ENCODE results near the gene ISM1. TPM values are rescaled to one million over a fixed set of nuclear protein-coding genes. Genes with fewer than 3 reads are reported as not detected.

The ISM1 gene
- total RNA-seq, 1 experiment from 2014 or later = not detected

DNA sequence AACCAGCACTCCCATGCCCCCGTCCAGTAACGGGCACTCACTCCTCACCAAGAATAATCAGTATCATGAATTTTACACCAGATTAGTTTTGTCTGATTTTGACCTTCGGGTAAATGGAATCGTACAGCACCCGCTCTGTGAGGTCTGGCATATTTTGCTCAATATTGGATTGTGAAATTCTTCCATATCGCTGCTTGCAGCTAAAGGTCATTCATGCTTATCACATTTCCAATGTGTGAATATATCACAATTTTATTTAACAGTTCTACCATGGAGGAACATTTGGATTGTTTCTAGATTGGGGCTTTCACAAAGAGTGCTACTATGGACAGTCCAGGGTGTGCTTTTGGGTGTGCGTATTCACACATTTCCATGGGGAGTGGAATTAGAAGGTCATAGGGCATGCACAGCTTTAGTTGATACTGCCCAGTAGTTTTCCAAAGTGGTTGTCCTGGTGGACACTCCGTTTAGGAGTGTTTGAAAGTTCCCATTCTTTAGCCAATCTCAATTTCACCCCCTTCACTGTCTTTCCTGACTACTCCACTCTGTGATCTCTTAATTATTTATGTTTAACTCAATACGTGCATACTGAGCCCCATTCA, 86.6 kb downstream of the ISM1 start:
- no peaks in the 10 kb centered on the region for H3K9me3 ChIP-seq (ENCODE audit: low read length)
- H3K4me3 ChIP-seq (ENCODE audit: low read length) = no peak overlapping the region
- H3K36me3 ChIP-seq (ENCODE audit: insufficient read depth, low read length) = no peaks in the 10 kb centered on the region
- no peaks in the 10 kb centered on the region; the same call in 1 of the 2 replicates for H3K27me3 ChIP-seq (ENCODE audit: low read length)
- H3K9ac ChIP-seq (ENCODE audit: low read length) = no peak overlapping the region
- no peak overlapping the region for H3K4me2 ChIP-seq (ENCODE audit: low read depth, low read length, poor library complexity, severe bottlenecking)
- no peaks in the 10 kb centered on the region for H3K9me2 ChIP-seq (replicated peaks; ENCODE audit: insufficient read depth, low read length)
- no peak overlapping the region for H3K27ac ChIP-seq (ENCODE audit: low read length)
- DNase-seq = no peak
- 0 out of 2 replicates have a peak, but pooled peaks cover 2% of the 10 kb centered on the region for H4K20me1 ChIP-seq (ENCODE audit: insufficient read depth, low read depth, low read length)
- H3K79me2 ChIP-seq (ENCODE audit: low read length) = no peaks in the 10 kb centered on the region
- H3K4me1 ChIP-seq (ENCODE audit: low read length) = no peaks in the 10 kb centered on the region
- no peak overlapping the region for H2AFZ ChIP-seq (ENCODE audit: low read length)

DNA sequence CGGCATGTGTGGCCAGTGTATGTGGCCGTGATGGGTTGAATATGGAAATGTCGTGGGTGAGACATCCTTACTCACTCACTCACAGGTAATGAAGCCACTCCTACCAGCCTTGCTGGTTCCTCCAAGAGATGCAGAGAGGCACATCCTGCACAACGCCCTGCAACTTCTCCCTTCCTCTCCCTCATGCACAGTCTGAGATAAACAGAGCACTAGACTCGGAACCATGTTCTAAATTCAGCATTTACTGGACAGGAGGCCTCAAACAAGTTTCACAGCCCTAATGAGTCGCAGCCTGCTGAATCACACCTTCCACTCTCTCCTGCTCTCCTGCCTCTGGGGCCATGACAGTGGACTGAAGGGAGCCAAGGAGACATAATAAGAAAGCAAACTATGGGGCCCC, 91.2 kb downstream of the ISM1 start:
- H3K4me2 ChIP-seq (ENCODE audit: low read depth, low read length, poor library complexity, severe bottlenecking) = no peak overlapping the region
- H3K9ac ChIP-seq (ENCODE audit: low read length) = no peak overlapping the region
- H3K4me3 ChIP-seq (ENCODE audit: low read length) = no peak overlapping the region
- no peaks in the 10 kb centered on the region for H3K9me2 ChIP-seq (replicated peaks; ENCODE audit: insufficient read depth, low read length)
- H3K4me1 ChIP-seq (ENCODE audit: low read length) = no peaks in the 10 kb centered on the region
- H4K20me1 ChIP-seq (ENCODE audit: insufficient read depth, low read depth, low read length) = no peaks in the 10 kb centered on the region
- H3K27ac ChIP-seq (ENCODE audit: low read length) = no peak overlapping the region
- DNase-seq = no peak
- no peaks in the 10 kb centered on the region for H3K36me3 ChIP-seq (ENCODE audit: insufficient read depth, low read length)
- H3K79me2 ChIP-seq (ENCODE audit: low read length) = no peaks in the 10 kb centered on the region
- H2AFZ ChIP-seq (ENCODE audit: low read length) = no peak overlapping the region
- no peaks in the 10 kb centered on the region; the same call in 1 of the 2 replicates for H3K27me3 ChIP-seq (ENCODE audit: low read length)
- H3K9me3 ChIP-seq (ENCODE audit: low read length) = no peaks in the 10 kb centered on the region

DNA sequence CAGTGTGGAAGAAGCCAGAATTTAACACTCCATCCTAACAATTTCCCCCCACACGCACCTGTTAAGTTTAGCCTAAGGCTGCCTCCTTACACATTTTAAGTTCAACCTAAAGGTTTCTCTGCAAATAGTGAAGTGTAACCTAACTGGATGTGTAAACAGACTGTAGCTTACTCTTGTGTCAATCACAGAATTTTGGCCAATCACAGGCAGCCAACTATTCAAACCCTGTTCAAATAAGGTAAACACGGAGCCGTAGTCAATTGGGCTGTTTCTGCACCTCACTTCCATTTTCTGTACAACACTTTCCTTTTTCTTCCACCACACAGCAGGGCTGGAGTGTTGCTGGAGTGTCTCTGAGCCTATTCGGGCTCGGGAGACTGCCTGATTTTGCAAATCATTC, 92.1 kb downstream of the ISM1 start:
- H3K9me2 ChIP-seq (replicated peaks; ENCODE audit: insufficient read depth, low read length) = no peaks in the 10 kb centered on the region
- H3K9me3 ChIP-seq (ENCODE audit: low read length) = no peaks in the 10 kb centered on the region
- no peaks in the 10 kb centered on the region for H3K4me1 ChIP-seq (ENCODE audit: low read length)
- H3K27me3 ChIP-seq (ENCODE audit: low read length) = no peaks in the 10 kb centered on the region
- H3K4me2 ChIP-seq (ENCODE audit: low read depth, low read length, poor library complexity, severe bottlenecking) = no peak overlapping the region
- no peaks in the 10 kb centered on the region for H3K79me2 ChIP-seq (ENCODE audit: low read length)
- H2AFZ ChIP-seq (ENCODE audit: low read length) = no peak overlapping the region
- no peaks in the 10 kb centered on the region for H3K36me3 ChIP-seq (ENCODE audit: insufficient read depth, low read length)
- H3K9ac ChIP-seq (ENCODE audit: low read length) = no peak overlapping the region
- no peaks in the 10 kb centered on the region for H4K20me1 ChIP-seq (ENCODE audit: insufficient read depth, low read depth, low read length)
- DNase-seq = no peak
- H3K4me3 ChIP-seq (ENCODE audit: low read length) = no peak overlapping the region
- H3K27ac ChIP-seq (ENCODE audit: low read length) = no peak overlapping the region

DNA sequence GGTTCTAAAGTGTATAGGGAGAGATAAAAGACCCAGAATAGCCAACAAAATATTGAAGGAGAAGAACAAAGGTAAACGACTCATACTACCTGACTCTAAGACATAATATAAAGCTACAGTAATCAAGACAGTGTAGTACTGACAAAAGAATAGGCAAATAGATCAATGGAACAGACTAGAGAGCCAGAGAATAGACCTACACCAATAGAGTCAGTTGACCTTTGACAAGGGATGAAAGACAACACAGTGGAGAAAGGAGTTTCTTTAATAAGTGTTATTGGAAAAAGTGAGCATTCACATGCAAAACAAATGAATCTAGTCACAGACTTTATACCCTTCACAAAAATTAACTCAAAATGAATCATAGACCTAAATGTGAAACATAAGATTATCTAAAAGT, 96.4 kb downstream of the ISM1 start:
- H3K36me3 ChIP-seq (ENCODE audit: insufficient read depth, low read length) = no peaks in the 10 kb centered on the region

DNA sequence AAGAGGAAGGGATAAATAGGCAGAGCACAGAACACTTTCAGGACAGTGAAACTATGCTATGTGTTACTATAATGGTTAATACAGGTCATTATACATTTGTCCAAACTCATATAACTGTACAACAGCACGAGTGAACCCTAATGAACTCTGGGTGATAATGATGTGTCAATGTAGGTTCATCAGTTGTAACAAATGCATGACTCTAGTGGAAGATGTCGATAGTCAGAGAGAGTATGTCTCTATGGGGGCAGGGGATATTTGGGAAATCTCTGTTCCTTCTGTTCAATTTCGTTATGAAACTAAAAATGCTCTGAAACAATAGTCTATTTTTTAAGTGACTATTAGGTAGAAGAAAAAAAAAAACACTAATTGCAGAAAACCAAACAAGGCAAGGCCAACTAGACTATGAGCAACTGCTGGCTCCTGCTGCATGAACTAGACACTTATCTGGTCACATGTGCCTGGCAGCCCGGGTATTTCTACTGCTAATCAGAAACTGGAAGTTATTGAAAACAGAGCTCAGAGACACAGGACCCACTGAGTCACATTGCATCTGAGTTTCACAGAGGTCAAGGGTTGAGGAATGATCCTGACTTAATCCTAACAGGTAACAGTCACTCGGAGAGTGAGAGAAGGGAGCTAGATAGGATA, 97.9 kb downstream of the ISM1 start:
- DNase-seq = no peak
- H3K4me1 ChIP-seq (ENCODE audit: low read length) = no peaks in the 10 kb centered on the region
- H3K36me3 ChIP-seq (ENCODE audit: insufficient read depth, low read length) = no peaks in the 10 kb centered on the region
- H3K9me3 ChIP-seq (ENCODE audit: low read length) = no peaks in the 10 kb centered on the region
- H3K9me2 ChIP-seq (replicated peaks; ENCODE audit: insufficient read depth, low read length) = no peaks in the 10 kb centered on the region
- no peak overlapping the region for H3K9ac ChIP-seq (ENCODE audit: low read length)
- no peaks in the 10 kb centered on the region for H4K20me1 ChIP-seq (ENCODE audit: insufficient read depth, low read depth, low read length)
- H3K27ac ChIP-seq (ENCODE audit: low read length) = no peak overlapping the region
- H3K4me3 ChIP-seq (ENCODE audit: low read length) = no peak overlapping the region
- no peaks in the 10 kb centered on the region for H3K79me2 ChIP-seq (ENCODE audit: low read length)
- H2AFZ ChIP-seq (ENCODE audit: low read length) = no peak overlapping the region
- H3K27me3 ChIP-seq (ENCODE audit: low read length) = no peaks in the 10 kb centered on the region
- no peak overlapping the region for H3K4me2 ChIP-seq (ENCODE audit: low read depth, low read length, poor library complexity, severe bottlenecking)

More for the DNA sequence above, 96.4 kb downstream of the ISM1 start:
- Histone ChIP-seq H3K4me3 (ENCODE audit: low read length) (no peak overlapping the region), H3K27me3 (ENCODE audit: low read length) (no peaks in the 10 kb centered on the region), H3K9ac (ENCODE audit: low read length) (no peak overlapping the region), H3K4me1 (ENCODE audit: low read length) (no peaks in the 10 kb centered on the region), H3K27ac (ENCODE audit: low read length) (no peak overlapping the region), H4K20me1 (ENCODE audit: insufficient read depth, low read depth, low read length) (no peaks in the 10 kb centered on the region), H2AFZ (ENCODE audit: low read length) (no peak overlapping the region), H3K4me2 (ENCODE audit: low read depth, low read length, poor library complexity, severe bottlenecking) (no peak overlapping the region), H3K79me2 (ENCODE audit: low read length) (no peaks in the 10 kb centered on the region), H3K9me3 (ENCODE audit: low read length) (no peaks in the 10 kb centered on the region), H3K9me2 (replicated peaks; ENCODE audit: insufficient read depth, low read length) (no peaks in the 10 kb centered on the region)
- no peak for DNase-seq

DNA sequence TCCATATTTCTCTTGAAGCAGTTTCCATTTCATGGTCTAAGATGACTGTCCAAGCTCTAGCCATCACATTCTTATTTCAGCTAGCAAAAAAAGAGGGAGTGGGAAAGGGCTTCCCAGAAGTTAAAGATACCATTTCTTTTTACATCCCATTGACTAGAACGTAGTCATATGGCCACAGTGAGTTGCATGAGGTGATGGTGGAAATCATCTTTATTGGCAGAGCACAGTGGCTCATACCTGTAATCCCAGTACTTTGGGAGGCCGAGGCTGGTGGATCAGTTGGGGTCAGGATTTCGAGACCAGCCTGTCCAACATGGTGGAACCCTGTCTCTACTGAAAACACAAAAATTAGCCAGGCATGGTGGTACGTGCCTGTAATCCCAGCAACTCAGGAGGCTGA, 99.6 kb downstream of the ISM1 start:
- no peaks in the 10 kb centered on the region; the same call in 1 of the 2 replicates for H3K4me1 ChIP-seq (ENCODE audit: low read length)
- no peak overlapping the region for H3K27ac ChIP-seq (ENCODE audit: low read length)
- no peaks in the 10 kb centered on the region for H3K79me2 ChIP-seq (ENCODE audit: low read length)
- H3K36me3 ChIP-seq (ENCODE audit: insufficient read depth, low read length) = no peaks in the 10 kb centered on the region
- no peak overlapping the region for H3K4me2 ChIP-seq (ENCODE audit: low read depth, low read length, poor library complexity, severe bottlenecking)
- H2AFZ ChIP-seq (ENCODE audit: low read length) = no peak overlapping the region
- no peaks in the 10 kb centered on the region for H3K9me3 ChIP-seq (ENCODE audit: low read length)
- H3K4me3 ChIP-seq (ENCODE audit: low read length) = no peak overlapping the region
- no peak for DNase-seq
- no peak overlapping the region for H3K9ac ChIP-seq (ENCODE audit: low read length)
- H3K27me3 ChIP-seq (ENCODE audit: low read length) = no peaks in the 10 kb centered on the region
- H3K9me2 ChIP-seq (replicated peaks; ENCODE audit: insufficient read depth, low read length) = no peaks in the 10 kb centered on the region
- H4K20me1 ChIP-seq (ENCODE audit: insufficient read depth, low read depth, low read length) = no peaks in the 10 kb centered on the region

DNA sequence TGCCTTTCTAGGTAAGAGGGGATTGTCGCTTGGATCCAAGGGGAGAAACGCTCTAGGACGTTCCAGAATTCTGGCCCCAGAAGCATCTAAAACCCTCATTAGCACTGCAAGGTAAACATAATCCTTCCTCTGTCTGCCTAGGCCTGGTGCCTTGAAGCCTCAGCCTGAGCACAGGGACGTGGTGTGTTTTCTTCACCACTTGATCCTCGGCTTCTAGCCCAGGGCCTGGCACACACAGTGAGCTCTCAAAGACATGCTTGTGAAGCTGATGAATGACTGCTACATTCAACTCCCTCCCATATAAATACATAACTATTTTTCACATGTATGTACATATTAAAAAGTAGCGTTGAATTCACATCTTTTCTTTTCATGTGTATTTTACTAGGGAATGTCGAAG, 100.3 kb downstream of the ISM1 start:
- no peaks in the 10 kb centered on the region for H3K9me2 ChIP-seq (replicated peaks; ENCODE audit: insufficient read depth, low read length)
- no peaks in the 10 kb centered on the region for H3K27me3 ChIP-seq (ENCODE audit: low read length)
- DNase-seq = no peak
- H4K20me1 ChIP-seq (ENCODE audit: insufficient read depth, low read depth, low read length) = no peaks in the 10 kb centered on the region
- no peak overlapping the region for H3K4me2 ChIP-seq (ENCODE audit: low read depth, low read length, poor library complexity, severe bottlenecking)
- no peak overlapping the region for H2AFZ ChIP-seq (ENCODE audit: low read length)
- H3K9me3 ChIP-seq (ENCODE audit: low read length) = no peaks in the 10 kb centered on the region
- no peaks in the 10 kb centered on the region; the same call in 1 of the 2 replicates for H3K4me1 ChIP-seq (ENCODE audit: low read length)
- no peak overlapping the region for H3K9ac ChIP-seq (ENCODE audit: low read length)
- H3K79me2 ChIP-seq (ENCODE audit: low read length) = no peaks in the 10 kb centered on the region
- H3K4me3 ChIP-seq (ENCODE audit: low read length) = no peak overlapping the region
- H3K27ac ChIP-seq (ENCODE audit: low read length) = no peak overlapping the region
- no peaks in the 10 kb centered on the region for H3K36me3 ChIP-seq (ENCODE audit: insufficient read depth, low read length)

DNA sequence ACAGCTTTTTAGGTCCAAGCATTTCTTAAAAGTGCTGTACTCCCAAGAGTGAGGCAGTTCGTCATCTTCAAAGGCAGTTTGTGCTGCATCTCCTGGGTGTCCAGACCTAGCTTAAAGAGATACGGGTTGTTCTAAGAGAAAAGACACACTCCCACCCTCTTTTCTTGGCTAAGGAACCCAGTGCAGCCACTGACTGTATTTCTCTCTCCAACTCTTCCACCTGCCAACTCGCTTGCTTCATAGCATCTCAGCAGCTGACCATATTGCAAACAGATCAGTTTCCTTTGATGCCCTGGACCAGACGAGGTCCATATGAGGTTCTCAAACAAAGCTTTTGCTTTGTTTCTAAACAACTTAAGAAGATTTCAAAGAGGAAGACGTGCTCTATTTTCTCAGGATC, 101.1 kb downstream of the ISM1 start:
- no peak overlapping the region for H3K27ac ChIP-seq (ENCODE audit: low read length)
- no peak overlapping the region for H2AFZ ChIP-seq (ENCODE audit: low read length)
- no peak for DNase-seq
- no peaks in the 10 kb centered on the region for H3K9me3 ChIP-seq (ENCODE audit: low read length)
- no peak overlapping the region for H3K4me2 ChIP-seq (ENCODE audit: low read depth, low read length, poor library complexity, severe bottlenecking)
- no peaks in the 10 kb centered on the region for H3K27me3 ChIP-seq (ENCODE audit: low read length)
- no peaks in the 10 kb centered on the region; the same call in 1 of the 2 replicates for H3K4me1 ChIP-seq (ENCODE audit: low read length)
- no peaks in the 10 kb centered on the region for H4K20me1 ChIP-seq (ENCODE audit: insufficient read depth, low read depth, low read length)
- H3K4me3 ChIP-seq (ENCODE audit: low read length) = no peak overlapping the region
- no peak overlapping the region for H3K9ac ChIP-seq (ENCODE audit: low read length)
- no peaks in the 10 kb centered on the region for H3K9me2 ChIP-seq (replicated peaks; ENCODE audit: insufficient read depth, low read length)
- no peaks in the 10 kb centered on the region for H3K79me2 ChIP-seq (ENCODE audit: low read length)
- no peaks in the 10 kb centered on the region for H3K36me3 ChIP-seq (ENCODE audit: insufficient read depth, low read length)

All from Karpas-422 (cell line).